ENCODE data around the gene PLEKHO2.
A peak's percentile ranks its signal among the peaks of the same experiment; 100 is the strongest.

The PLEKHO2 gene

DNA sequence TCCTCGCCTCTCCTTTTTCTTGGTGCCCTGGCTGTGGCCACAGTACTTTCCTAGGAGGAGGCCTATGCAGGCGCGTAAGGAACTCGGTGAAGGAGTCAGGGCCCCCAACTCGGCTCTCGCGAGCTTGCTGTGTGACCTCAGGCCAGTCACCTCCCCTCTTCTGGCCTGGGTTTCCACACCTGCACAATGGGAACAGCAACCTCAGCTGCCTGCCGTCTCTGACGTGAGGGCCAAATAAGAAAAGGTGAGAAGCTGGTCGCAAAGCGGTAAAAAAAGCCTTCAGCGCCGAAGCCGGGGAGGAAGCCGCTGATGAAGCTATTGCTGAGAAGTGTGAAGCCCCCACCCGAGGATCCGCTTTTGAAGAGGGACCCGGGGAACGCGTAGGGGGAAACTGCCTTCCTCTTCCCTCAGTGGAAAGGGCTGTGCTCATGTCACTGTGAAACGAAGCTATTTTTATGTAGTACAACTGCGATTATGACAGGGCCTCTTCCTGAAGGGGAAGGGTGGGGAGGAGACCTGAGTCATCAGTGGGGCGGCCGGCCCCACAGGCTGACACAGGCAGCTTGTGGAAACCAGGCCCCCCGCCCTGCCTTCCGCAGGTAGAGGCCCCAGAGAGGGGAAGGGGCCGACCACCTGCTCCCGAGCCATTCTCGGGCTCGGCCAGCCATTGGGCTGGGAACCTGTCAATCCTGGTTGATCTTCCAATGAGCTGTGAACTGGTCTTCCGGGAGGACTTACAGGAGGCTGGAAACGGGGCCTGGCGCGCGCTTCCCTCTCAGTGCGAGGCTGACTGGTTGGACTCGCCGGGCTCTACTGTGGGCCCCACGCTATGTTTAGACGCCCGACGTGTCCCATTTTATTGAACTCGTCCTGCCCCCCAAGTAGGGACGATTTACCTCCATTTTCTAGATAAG is 52.0 kb downstream of the PLEKHO2 start:
- Histone ChIP-seq H3K79me2 (ENCODE audit: insufficient read depth, low read length) (no peaks in the 10 kb centered on the region), H3K9me2 (replicated peaks; ENCODE audit: insufficient read depth, low read length) (no peaks in the 10 kb centered on the region), H3K4me2 (ENCODE audit: low read depth, low read length, poor library complexity, severe bottlenecking) (peak overlapping the region; percentile 100), H3K9ac (ENCODE audit: low read length) (peak overlapping the region; percentile 92), H3K9me3 (ENCODE audit: insufficient read depth, low read length) (no peaks in the 10 kb centered on the region), H3K4me3 (ENCODE audit: insufficient read depth, low read length, poor library complexity, severe bottlenecking) (peak overlapping the region; percentile 61), H2AFZ (ENCODE audit: low read depth, low read length, severe bottlenecking) (peak overlapping the region; percentile 76), H3K27ac (ENCODE audit: low read depth, low read length) (peak overlapping the region; percentile 100), H3K27me3 (ENCODE audit: low read length) (no peaks in the 10 kb centered on the region), H3K36me3 (ENCODE audit: low read length) (no peaks in the 10 kb centered on the region), H4K20me1 (ENCODE audit: low read depth, low read length) (no peaks in the 10 kb centered on the region), H3F3A (ENCODE audit: insufficient read depth) (peaks cover 37% of the 10 kb centered on the region)
- no peak for TF ChIP-seq EZH2phosphoT487 (conservative IDR thresholded peaks at IDR 0.05; ENCODE audit: low read length)
- TF ChIP-seq, protein P1, sequence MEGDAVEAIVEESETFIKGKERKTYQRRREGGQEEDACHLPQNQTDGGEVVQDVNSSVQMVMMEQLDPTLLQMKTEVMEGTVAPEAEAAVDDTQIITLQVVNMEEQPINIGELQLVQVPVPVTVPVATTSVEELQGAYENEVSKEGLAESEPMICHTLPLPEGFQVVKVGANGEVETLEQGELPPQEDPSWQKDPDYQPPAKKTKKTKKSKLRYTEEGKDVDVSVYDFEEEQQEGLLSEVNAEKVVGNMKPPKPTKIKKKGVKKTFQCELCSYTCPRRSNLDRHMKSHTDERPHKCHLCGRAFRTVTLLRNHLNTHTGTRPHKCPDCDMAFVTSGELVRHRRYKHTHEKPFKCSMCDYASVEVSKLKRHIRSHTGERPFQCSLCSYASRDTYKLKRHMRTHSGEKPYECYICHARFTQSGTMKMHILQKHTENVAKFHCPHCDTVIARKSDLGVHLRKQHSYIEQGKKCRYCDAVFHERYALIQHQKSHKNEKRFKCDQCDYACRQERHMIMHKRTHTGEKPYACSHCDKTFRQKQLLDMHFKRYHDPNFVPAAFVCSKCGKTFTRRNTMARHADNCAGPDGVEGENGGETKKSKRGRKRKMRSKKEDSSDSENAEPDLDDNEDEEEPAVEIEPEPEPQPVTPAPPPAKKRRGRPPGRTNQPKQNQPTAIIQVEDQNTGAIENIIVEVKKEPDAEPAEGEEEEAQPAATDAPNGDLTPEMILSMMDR (IDR thresholded peaks at IDR 0.05; ENCODE audit: insufficient read depth, low read length, poor library complexity, severe bottlenecking) = no peak

DNA sequence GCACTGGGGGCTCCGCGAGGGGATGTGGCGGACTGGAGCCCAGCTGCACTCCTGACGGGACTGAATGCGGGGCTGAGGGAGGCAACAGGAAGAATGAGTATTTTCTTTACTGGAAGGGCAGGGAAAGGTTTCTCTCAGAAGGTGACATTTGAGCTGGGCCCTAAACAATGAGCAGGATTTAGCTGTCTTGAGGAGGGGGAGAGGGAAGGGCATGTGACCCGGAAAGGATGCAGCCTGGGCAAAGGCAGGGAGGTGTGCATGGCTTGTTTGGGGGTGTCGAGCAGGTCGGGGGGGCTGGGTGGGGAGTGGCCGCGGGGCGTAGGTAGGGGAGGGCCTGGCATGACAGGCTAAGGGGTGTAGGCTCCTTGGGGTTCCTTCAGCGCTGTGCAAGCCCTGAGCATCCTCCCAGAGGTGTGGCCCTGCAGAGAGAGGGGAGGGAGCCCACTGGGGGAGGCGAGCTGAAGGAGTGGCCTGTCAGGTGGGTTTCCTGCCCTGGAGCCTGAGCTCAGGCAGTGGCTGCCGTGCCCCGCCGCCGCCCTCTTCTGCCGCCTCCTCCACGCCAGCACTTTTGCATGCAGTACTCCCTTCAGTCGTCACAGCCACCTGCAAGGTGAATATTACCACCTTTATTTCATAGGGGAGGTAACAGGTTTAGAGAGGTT is 52.8 kb downstream of the PLEKHO2 start:
- TF ChIP-seq EZH2phosphoT487 (conservative IDR thresholded peaks at IDR 0.05; ENCODE audit: low read length) = no peak
- TF ChIP-seq, protein P1 (IDR thresholded peaks at IDR 0.05; ENCODE audit: insufficient read depth, low read length, poor library complexity, severe bottlenecking) = no peak
- Histone ChIP-seq H3K4me3 (ENCODE audit: insufficient read depth, low read length, poor library complexity, severe bottlenecking) (peak overlapping the region; percentile 61), H4K20me1 (ENCODE audit: low read depth, low read length) (no peaks in the 10 kb centered on the region), H2AFZ (ENCODE audit: low read depth, low read length, severe bottlenecking) (peak overlapping the region; percentile 76), H3K9ac (ENCODE audit: low read length) (peak overlapping the region; percentile 92), H3K36me3 (ENCODE audit: low read length) (no peaks in the 10 kb centered on the region), H3F3A (ENCODE audit: insufficient read depth) (peaks cover 37% of the 10 kb centered on the region), H3K79me2 (ENCODE audit: insufficient read depth, low read length) (no peaks in the 10 kb centered on the region), H3K27ac (ENCODE audit: low read depth, low read length) (peak overlapping the region; percentile 100), H3K27me3 (ENCODE audit: low read length) (no peaks in the 10 kb centered on the region), H3K4me2 (ENCODE audit: low read depth, low read length, poor library complexity, severe bottlenecking) (peak overlapping the region; percentile 100), H3K9me2 (replicated peaks; ENCODE audit: insufficient read depth, low read length) (no peaks in the 10 kb centered on the region), H3K9me3 (ENCODE audit: insufficient read depth, low read length) (no peaks in the 10 kb centered on the region)

- H3K79me2 ChIP-seq (ENCODE audit: insufficient read depth, low read length) = no peaks in the 10 kb centered on the region
- H3F3A ChIP-seq (ENCODE audit: insufficient read depth) = peaks cover 37% of the 10 kb centered on the region
- H3K36me3 ChIP-seq (ENCODE audit: low read length) = no peaks in the 10 kb centered on the region
- no peaks in the 10 kb centered on the region for H3K27me3 ChIP-seq (ENCODE audit: low read length)
- H3K4me3 ChIP-seq (ENCODE audit: insufficient read depth, low read length, poor library complexity, severe bottlenecking) = peak overlapping the region; percentile 48
- H3K9me3 ChIP-seq (ENCODE audit: insufficient read depth, low read length) = no peaks in the 10 kb centered on the region
- TF ChIP-seq, protein P1 (IDR thresholded peaks at IDR 0.05; ENCODE audit: insufficient read depth, low read length, poor library complexity, severe bottlenecking) = no peak
- TF ChIP-seq EZH2phosphoT487 (conservative IDR thresholded peaks at IDR 0.05; ENCODE audit: low read length) = no peak
- no peaks in the 10 kb centered on the region for H4K20me1 ChIP-seq (ENCODE audit: low read depth, low read length)
- no peaks in the 10 kb centered on the region for H3K9me2 ChIP-seq (replicated peaks; ENCODE audit: insufficient read depth, low read length)
- peak overlapping the region; percentile 21 for H2AFZ ChIP-seq (ENCODE audit: low read depth, low read length, severe bottlenecking)
- H3K4me2 ChIP-seq (ENCODE audit: low read depth, low read length, poor library complexity, severe bottlenecking) = peak overlapping the region; percentile 100
- peak overlapping the region; percentile 100 for H3K27ac ChIP-seq (ENCODE audit: low read depth, low read length)
- peak overlapping the region; percentile 61 for H3K9ac ChIP-seq (ENCODE audit: low read length)
Observed at GRCh38 chr15:64895285-64896065, 53.8 kb downstream of the PLEKHO2 start.
